ENCODE results near the gene TMEFF1.
A peak's percentile ranks its signal among the peaks of the same experiment; 100 is the strongest.

TMEFF1 gene

GRCh38 chr9:100598641-100599145 is 125.7 kb downstream of the TMEFF1 start:
- Histone ChIP-seq H3K9me2 (ENCODE audit: low read depth, low read length) (no peaks in the 10 kb centered on the region), H3K4me1 (ENCODE audit: insufficient read depth, low read length, severe bottlenecking) (peaks cover 15% of the 10 kb centered on the region), H3K36me3 (ENCODE audit: insufficient read depth, low read length) (no peaks in the 10 kb centered on the region), H3K27me3 (ENCODE audit: insufficient read depth, low read length) (no peaks in the 10 kb centered on the region), H4K20me1 (ENCODE audit: insufficient read depth, low read length) (no peaks in the 10 kb centered on the region), H3K4me2 (ENCODE audit: low read length) (peak overlapping the region; percentile 85), H3K27ac (ENCODE audit: low read depth, low read length, poor library complexity, severe bottlenecking) (no peak overlapping the region), H3K9ac (ENCODE audit: low read length) (peak overlapping the region; percentile 70), H3K9me3 (ENCODE audit: low read length) (no peaks in the 10 kb centered on the region), H2AFZ (ENCODE audit: low read length) (peak overlapping the region; percentile 80), H3K79me2 (ENCODE audit: insufficient read depth, low read length) (no peaks in the 10 kb centered on the region), H3F3A (ENCODE audit: insufficient read depth, low read length) (no peaks in the 10 kb centered on the region), H3K4me3 (ENCODE audit: low read depth, low read length, poor library complexity, severe bottlenecking) (peak overlapping the region; percentile 67)
- TF ChIP-seq CTCF (IDR thresholded peaks at IDR 0.05; ENCODE audit: low read length) = no peak
- no peak for TF ChIP-seq EZH2 (IDR thresholded peaks at IDR 0.05; ENCODE audit: borderline replicate concordance, low read length)

- Histone ChIP-seq H3K9ac (ENCODE audit: low read length) (no peak overlapping the region), H3K9me2 (ENCODE audit: low read depth, low read length) (no peaks in the 10 kb centered on the region), H3K4me1 (ENCODE audit: insufficient read depth, low read length, severe bottlenecking) (peaks cover 15% of the 10 kb centered on the region), H3K79me2 (ENCODE audit: insufficient read depth, low read length) (no peaks in the 10 kb centered on the region), H3K4me2 (ENCODE audit: low read length) (no peak overlapping the region), H3K4me3 (ENCODE audit: low read depth, low read length, poor library complexity, severe bottlenecking) (no peak overlapping the region), H2AFZ (ENCODE audit: low read length) (no peak overlapping the region), H3K36me3 (ENCODE audit: insufficient read depth, low read length) (no peaks in the 10 kb centered on the region), H3K9me3 (ENCODE audit: low read length) (no peaks in the 10 kb centered on the region), H3F3A (ENCODE audit: insufficient read depth, low read length) (no peaks in the 10 kb centered on the region), H4K20me1 (ENCODE audit: insufficient read depth, low read length) (no peaks in the 10 kb centered on the region), H3K27ac (ENCODE audit: low read depth, low read length, poor library complexity, severe bottlenecking) (no peak overlapping the region), H3K27me3 (ENCODE audit: insufficient read depth, low read length) (no peaks in the 10 kb centered on the region)
- TF ChIP-seq EZH2 (IDR thresholded peaks at IDR 0.05; ENCODE audit: borderline replicate concordance, low read length) (no peak), CTCF (IDR thresholded peaks at IDR 0.05; ENCODE audit: low read length) (no peak)
Measured at GRCh38 chr9:100600521-100601079, 127.7 kb downstream of the TMEFF1 start.

- H2AFZ ChIP-seq (ENCODE audit: low read length) = no peak overlapping the region
- no peak overlapping the region for H3K27ac ChIP-seq (ENCODE audit: low read depth, low read length, poor library complexity, severe bottlenecking)
- no peaks in the 10 kb centered on the region for H3K27me3 ChIP-seq (ENCODE audit: insufficient read depth, low read length)
Measured at GRCh38 chr9:100601216-100601615, 128.3 kb downstream of the TMEFF1 start.

More at GRCh38 chr9:100601216-100601615, 128.3 kb downstream of the TMEFF1 start:
- H3K9me2 ChIP-seq (ENCODE audit: low read depth, low read length) = no peaks in the 10 kb centered on the region
- H3K36me3 ChIP-seq (ENCODE audit: insufficient read depth, low read length) = no peaks in the 10 kb centered on the region
- no peaks in the 10 kb centered on the region for H3K9me3 ChIP-seq (ENCODE audit: low read length)
- H3K4me3 ChIP-seq (ENCODE audit: low read depth, low read length, poor library complexity, severe bottlenecking) = no peak overlapping the region
- no peaks in the 10 kb centered on the region for H3K79me2 ChIP-seq (ENCODE audit: insufficient read depth, low read length)
- H3K4me1 ChIP-seq (ENCODE audit: insufficient read depth, low read length, severe bottlenecking) = peaks cover 15% of the 10 kb centered on the region
- H3F3A ChIP-seq (ENCODE audit: insufficient read depth, low read length) = no peaks in the 10 kb centered on the region
- TF ChIP-seq CTCF (IDR thresholded peaks at IDR 0.05; ENCODE audit: low read length) (peak; percentile 85), EZH2 (IDR thresholded peaks at IDR 0.05; ENCODE audit: borderline replicate concordance, low read length) (no peak)
- H3K4me2 ChIP-seq (ENCODE audit: low read length) = no peak overlapping the region
- H3K9ac ChIP-seq (ENCODE audit: low read length) = no peak overlapping the region
- no peaks in the 10 kb centered on the region for H4K20me1 ChIP-seq (ENCODE audit: insufficient read depth, low read length)

All from OCI-LY1 (cell line).